Retina (tissue), 1 donor: ENCODE measurements around the gene RAPGEF6.

Source experiments
- DNase-seq: peaks from one replicate; pipeline ENCODE4 v3.0.0-alpha.2; 2016

The RAPGEF6 gene

GRCh38 chr5:131536850-131537448 is 98.1 kb downstream of the RAPGEF6 start:
- DNase-seq, result no peak

- DNase-seq, result no peak
Observed at GRCh38 chr5:131536211-131536826, 98.7 kb downstream of the RAPGEF6 start.

DNA sequence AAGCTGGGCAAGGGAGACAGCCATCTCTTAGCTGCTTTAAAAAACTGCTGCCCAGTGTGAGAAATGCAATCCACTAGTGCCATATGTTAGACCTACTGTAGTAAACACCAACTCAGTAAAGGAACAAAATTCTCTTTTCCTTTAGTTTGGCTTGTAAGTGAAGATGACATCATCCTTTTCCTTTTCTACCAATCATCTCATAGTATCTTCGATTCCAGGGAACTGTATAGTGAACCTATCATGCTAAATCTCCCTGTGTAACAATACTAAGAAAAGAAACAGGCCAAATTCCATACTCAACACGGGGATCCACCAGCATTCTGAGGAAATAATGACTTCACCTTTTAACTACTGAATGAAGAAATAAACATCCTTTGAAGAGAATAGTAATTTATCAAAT is 100.1 kb downstream of the RAPGEF6 start:
- no peak for DNase-seq

GRCh38 chr5:131533836-131534235 is 101.2 kb downstream of the RAPGEF6 start:
- no peak for DNase-seq

- no peak for DNase-seq
Observed at GRCh38 chr5:131532031-131532640, 102.9 kb downstream of the RAPGEF6 start.

GRCh38 chr5:131530706-131531331 is 104.2 kb downstream of the RAPGEF6 start:
- no peak for DNase-seq

- DNase-seq, result no peak
Observed at GRCh38 chr5:131528682-131529081, 106.3 kb downstream of the RAPGEF6 start.

- DNase-seq, result no peak
Observed at GRCh38 chr5:131525805-131526204, 109.2 kb downstream of the RAPGEF6 start.

- no peak for DNase-seq
Observed at GRCh38 chr5:131524431-131524830, 110.6 kb downstream of the RAPGEF6 start.

GRCh38 chr5:131523500-131524185 is 111.4 kb downstream of the RAPGEF6 start:
- DNase-seq, result no peak

GRCh38 chr5:131521252-131521651 is 113.8 kb downstream of the RAPGEF6 start:
- no peak for DNase-seq

DNA sequence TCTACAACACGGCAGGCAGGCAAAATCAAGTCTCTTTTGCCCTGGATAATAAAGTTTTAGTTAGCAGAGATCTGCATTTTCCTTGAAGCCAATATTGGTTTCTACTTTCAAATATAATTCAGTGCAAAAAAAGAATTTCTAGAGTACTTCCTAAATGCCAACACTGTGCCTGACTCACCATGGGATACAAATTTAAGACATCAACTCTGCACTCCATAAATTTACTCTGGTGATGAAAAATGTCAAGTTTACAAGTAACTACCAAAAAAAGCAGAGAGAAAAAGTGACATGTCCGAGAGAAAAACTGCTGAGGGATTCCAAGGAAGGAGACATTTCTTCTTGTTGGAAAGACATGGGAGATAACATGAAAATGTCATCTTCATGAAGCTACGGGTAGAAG is 119.7 kb downstream of the RAPGEF6 start:
- DNase-seq, result no peak

- no peak for DNase-seq
Observed at GRCh38 chr5:131514316-131515283, 120.4 kb downstream of the RAPGEF6 start.

DNA sequence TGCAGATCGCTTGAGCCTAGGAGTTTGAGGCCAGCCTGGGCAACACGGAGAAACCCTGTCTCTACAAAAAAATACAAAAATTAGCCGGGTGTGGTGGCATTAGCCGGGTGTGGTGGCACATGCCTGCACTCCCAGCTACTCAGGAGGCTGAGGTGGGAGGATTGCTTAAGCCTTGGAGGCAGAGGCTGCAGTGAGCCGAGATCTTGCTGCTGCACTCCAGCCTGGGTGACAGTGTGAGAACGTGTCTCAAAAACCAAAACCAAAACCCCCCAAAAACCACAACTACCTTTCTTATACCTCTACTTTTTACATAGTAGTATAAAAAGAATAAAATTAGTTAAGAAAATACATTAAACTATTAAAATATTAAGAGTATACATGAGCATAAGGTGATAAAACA is 121.2 kb downstream of the RAPGEF6 start:
- no peak for DNase-seq

DNA sequence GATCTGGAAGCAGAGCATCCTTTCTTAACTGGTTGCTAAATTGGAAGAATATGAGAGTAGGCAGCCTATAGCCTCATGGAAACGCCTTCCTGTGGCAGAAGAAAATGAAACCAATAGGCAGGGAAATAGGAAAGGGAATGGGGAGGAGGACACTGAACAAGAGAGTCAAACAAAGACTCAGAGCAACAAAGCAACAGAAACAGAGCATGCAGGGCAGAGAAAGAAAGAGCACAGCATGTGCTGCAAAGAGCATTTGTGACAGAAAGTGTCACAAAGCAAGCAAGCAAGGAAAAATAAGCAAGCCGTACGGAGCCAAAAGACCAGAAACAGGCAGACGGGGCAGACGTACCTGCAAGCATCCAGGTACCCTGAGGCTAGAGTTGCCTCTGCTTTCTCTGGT is 123.1 kb downstream of the RAPGEF6 start:
- no peak for DNase-seq

DNA sequence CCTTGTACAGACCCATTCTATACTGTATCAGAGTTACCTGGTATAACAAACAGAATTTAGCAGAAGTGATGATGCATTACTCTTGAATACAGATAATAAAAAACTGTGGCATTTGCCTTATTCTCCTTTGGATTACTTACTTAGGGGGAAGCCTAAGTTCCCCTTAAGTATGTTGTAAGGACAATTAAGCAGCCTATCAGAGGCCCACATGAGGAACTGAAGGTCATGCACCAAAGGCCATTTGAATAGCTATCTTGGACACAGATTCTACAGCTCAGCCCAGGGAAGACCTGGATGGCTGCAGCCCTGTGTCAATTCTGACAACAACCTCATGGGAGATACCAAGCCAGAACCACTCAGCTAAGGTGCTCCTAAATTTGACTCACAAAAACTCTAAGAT is 125.2 kb downstream of the RAPGEF6 start:
- no peak for DNase-seq

GRCh38 chr5:131505237-131505908 is 129.7 kb downstream of the RAPGEF6 start:
- no peak for DNase-seq

- no peak for DNase-seq
Observed at GRCh38 chr5:131496400-131496713, 138.7 kb downstream of the RAPGEF6 start.

DNA sequence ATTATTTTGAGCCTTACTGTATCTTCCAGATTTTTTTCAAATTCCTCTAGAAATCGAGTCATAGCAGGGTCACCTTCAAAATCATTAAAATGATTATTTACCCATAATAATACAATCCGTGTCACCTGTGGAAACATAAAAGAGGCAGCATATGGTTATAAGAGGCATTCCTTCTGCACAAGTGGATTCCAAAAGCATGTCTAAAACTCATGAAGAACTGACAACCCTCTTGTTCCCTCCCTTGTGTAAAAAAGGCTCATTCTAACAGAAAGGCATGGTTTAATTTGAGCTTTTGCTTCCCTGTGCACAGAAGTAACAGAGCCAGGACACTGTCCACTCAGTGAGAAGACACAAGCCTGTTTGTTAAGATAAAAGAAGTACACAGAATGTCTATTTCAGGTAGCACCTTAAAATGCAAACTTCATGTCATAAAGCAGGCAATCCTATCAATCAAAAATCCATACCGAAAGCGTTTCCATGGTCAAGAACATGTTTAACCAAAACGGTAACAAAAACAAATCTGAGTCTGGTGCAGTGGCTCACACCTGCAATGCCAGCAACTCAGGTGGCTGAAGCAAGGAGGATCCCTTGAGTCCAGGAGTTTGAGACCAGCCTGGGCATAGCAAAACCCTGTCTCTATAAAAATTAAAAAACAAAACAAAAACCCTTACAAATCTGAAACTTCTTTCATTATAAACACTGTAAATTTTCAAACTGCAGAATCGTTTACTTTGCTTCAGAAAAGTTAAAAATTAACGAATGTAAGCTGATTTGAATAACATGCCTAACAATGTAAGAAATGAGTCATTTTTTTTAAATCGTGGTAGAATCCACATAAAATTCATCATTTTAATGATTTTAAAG is 139.3 kb downstream of the RAPGEF6 start:
- no peak for DNase-seq

DNA sequence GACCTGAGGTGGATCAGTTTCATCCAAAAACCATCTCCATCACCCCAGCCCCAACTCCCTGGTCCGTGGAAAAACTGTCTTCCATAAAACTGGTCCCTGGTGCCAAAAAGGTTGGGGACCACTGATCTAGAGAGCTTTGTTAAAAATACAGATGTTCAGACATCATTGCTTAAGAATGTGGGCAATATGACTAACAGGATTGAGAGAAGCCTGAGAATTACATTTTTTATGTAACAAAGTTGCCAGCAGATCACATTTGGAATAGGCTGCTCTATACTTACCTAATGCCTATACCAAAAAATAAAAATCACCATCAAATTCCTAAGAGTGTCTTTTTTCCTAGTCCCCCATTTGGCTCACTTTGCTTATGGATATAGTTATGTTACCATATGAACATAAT is 143.3 kb downstream of the RAPGEF6 start:
- DNase-seq, result no peak

DNA sequence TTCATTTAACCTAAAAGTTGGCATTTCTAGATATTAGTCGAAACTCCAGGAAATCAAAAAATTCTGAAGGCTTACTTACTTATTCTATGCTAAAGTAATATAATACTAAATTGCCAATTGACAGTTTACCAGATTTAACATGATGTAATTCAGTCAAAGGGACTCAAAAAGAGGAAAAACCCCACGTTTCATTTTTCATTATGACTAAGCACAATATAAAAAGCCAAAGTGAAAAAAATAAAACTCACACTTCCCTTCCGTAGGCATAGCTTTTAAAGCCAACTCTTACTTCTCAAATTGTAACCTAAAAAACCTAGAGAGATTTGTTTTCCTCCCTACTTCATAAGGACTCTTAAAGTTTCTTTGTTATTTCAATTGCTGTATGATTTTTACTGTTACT is 146.6 kb downstream of the RAPGEF6 start:
- no peak for DNase-seq
